HG02678 (cell line): ENCODE measurements around the gene ANO10.
"Not testable (repeated sequence)": the region's sequence is repeated elsewhere in the genome, so short reads cannot be mapped to it uniquely, and the experiment has no call there.

Source experiments
- ATAC-seq: cut with Tn5 transposase; IDR thresholded peaks from one replicate; pipeline ENCODE4 v1.9.1; 2021; ENCODE audit warnings: mild to moderate bottlenecking, moderate library complexity; ENCODE audit not compliant: unreplicated experiment

Gene ANO10, protein sequence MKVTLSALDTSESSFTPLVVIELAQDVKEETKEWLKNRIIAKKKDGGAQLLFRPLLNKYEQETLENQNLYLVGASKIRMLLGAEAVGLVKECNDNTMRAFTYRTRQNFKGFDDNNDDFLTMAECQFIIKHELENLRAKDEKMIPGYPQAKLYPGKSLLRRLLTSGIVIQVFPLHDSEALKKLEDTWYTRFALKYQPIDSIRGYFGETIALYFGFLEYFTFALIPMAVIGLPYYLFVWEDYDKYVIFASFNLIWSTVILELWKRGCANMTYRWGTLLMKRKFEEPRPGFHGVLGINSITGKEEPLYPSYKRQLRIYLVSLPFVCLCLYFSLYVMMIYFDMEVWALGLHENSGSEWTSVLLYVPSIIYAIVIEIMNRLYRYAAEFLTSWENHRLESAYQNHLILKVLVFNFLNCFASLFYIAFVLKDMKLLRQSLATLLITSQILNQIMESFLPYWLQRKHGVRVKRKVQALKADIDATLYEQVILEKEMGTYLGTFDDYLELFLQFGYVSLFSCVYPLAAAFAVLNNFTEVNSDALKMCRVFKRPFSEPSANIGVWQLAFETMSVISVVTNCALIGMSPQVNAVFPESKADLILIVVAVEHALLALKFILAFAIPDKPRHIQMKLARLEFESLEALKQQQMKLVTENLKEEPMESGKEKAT

GRCh38 chr3:43621656-43622432 is at the start of gene ANO10:
ANO10 (minus strand) TSS chr3:43622011; CDS start chr3:43605852, 16,159 bp downstream.
- ATAC-seq, result peak; percentile 95

GRCh38 chr3:43670635-43671522 is 49.1 kb upstream of the ANO10 start:
- ATAC-seq, result no peak

DNA sequence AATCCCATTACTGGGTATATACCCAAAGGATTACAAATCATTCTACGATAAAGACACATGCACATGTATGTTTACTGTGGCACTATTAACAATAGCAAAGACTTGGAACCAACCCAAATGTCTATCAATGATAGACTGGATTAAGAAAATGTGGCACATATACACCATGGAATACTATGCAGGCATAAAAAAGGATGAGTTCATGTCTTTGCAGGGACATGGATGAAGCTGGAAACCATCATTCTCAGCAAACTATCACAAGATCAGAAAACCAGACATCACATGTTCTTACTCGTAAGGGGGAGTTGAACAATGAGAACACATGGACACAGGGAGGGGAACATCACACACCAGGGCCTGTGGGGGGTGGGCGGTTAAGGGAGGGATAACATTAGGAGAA is 43.2 kb upstream of the ANO10 start:
- ATAC-seq, result not testable (repeated sequence)

DNA sequence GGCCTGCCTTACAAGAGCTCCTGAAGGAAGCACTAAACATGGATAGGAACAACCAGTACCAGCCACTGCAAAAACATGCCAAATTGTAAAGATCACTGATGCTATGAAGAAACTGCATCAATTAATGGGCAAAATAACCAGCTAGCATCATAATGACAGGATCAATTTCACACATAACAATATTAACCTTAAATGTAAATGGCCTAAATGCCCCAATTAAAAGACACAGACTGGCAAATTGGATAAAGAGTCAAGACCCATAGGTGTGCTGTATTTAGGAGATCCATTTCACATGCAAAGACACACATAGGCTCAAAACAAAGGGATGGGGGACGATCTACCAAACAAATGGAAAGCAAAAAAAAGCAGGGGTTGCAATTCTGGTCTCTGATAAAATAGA is 39.6 kb upstream of the ANO10 start:
- not testable (repeated sequence) for ATAC-seq

DNA sequence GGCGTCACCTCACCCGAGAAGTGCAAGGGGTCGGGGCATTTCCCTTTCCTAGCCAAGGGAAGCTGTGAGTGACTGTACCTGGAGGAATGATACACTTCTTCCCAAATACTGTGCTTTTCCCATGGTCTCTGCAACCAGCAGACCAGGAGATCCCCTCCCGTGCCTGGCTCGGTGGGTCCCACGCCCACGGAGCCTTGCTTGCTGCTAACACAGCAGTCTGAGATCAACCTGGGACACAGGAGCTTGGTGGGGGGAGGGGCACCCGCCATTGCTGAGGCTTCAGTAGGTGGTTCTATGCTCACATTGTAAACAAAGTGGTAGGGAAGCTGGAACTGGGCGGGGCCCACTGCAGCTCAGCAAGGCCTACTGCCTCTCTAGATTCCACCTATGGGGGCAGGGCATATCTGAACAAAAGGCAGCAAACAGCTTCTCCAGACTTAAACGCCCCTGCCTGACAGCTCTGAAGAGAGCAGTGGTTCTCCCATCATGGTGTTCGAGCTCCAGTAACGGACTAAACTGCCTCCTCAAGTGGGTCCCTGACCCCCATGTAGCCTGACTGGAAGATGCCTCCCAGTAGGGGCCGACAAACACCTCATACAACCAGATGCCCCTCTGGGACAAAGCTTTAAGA is 37.6 kb upstream of the ANO10 start:
- no peak for ATAC-seq

- ATAC-seq, result not testable (repeated sequence)
Measured at GRCh38 chr3:43656390-43656789, 34.6 kb upstream of the ANO10 start.

DNA sequence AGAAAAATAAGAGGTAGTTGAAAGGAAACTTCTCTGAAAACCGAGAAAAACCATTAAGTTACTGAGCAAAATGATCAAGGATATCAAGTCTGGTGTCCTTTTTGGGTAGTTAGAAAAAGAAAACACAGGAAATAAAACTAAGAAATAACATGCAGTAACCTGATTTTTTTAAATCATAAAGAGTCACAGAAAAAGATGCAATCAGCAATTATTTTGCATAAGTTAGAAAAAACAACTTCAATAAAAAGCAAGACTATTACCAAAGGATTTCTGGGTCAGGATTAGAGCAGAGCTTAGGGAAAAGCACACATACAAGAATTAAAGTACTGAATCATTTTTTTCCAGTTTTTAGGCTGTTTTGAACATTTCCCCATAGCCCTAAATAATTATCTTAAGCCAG is 28.5 kb upstream of the ANO10 start:
- ATAC-seq, result no peak

DNA sequence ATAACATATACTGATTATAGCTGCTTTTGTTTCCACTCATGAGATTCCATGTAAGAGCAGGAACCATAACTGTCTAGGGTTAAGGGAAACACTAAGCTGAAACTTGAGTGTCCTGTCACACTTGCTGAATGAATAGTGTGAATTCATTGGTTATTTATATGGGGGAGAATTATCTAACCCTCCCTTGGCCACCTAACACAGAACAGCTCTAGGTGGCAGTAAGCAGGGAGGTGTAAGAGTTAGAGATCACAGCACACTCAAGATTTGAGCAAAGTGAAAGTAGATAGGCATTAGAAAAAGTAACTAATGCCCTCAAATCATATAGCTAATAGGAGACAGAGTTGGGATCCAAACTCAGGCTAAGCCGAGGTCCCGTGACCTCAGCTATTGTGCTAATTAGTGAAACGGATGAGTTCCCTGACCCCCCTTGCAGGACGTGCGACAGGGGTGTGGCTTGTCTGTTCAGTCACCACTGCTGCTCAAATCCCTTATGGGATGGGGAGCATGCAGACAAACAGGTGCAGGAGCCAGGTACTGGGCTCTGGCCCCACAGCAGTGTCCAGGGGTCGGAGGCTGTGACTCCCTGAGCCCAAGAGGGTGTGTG is 27.7 kb upstream of the ANO10 start:
- peak; percentile 48 for ATAC-seq

DNA sequence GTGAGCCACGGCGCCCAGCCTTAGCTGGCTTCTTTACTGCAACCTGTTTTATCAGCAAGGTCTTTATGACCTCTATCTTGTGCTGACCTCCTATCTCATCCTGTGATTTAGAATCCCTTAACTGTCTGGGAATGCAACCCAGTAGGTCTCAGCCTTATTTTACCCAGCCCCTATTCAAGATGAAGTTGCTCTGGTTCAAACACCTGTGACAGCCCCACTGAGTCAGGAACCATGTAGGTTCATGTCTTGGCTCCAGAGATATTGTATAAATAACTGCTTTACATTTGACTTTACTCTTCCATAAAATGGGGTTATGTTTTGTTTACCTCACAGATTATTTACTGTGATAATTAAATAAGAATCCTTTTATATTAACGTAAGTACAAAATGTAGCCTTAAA is 27.1 kb upstream of the ANO10 start:
- no peak for ATAC-seq

GRCh38 chr3:43647331-43648166 is 25.7 kb upstream of the ANO10 start:
- no peak for ATAC-seq

DNA sequence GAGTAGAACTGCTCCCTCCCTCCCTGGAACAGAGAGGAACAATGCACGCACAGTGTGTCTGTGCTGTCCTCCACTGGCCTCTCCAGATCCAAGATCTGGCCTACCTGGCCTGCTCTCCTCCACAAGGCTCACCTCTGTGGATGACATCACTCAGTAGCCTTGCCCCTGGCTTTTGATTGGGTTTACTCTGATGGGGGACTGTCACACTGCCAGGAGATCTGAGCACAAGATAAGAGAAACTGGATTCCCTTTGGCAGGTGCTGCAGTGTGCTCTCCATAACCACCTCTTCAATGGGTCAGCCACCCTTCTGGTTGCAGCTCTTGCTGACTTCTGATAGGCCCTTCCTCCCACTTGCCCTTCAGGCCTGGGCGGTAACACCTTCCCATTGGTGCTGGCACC is 22.6 kb upstream of the ANO10 start:
- no peak for ATAC-seq

DNA sequence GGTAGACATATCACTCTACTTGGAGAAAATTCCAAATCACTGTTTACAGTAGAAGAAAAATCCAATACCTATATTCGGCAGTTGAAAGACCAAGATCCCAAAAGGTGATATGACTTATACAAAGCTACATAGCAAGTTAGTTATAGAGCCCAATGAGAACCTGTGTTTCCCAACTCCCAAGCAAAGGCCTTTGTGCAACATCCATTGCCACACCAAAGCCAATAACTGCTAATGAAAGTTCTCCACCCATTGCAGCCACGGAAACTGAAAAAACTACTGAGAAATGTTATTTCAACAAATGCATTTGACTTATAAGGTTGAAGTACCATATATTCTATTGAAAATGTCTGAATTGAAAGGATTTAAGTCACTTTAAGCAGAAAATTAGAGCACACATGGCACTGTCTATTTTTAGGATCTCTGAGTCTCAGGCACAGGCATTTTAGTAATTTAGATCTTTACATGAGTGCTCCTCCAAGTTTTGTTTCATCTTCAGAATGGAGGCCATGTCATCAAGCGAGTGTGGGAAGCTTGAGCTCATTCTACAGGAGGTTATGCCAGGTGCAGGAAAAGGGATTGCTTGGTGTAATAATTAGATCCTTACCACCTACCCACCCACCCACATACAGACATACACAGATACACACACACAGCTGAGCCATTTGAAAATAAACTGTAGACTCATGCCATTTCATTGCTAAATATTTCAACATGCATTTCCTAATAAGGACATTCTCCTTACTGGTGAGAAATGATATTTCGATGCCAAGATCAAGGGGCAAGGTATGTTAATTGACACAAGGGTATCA is 19.7 kb upstream of the ANO10 start:
- no peak for ATAC-seq

GRCh38 chr3:43640681-43641080 is 18.9 kb upstream of the ANO10 start:
- no peak for ATAC-seq

- peak; percentile 66 for ATAC-seq
Measured at GRCh38 chr3:43638594-43639447, 17.0 kb upstream of the ANO10 start.

DNA sequence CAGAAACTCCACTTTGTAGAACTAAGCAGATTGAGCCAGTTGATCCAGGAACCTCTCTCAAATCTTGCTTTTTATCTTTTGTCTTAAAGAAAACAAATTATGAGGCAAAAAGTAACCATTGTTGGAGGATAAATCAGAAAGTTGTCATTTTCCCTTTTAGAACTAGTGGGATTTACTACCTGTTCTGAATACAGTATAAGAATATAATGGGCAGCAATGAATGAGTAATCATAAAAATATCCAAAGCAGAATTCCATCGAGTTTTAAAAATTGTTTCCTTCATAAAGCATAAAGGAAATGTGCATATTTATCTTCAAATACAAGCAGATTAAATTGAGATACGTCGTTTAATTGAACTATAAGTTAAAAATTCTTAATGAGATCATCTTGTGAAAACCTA is 15.9 kb upstream of the ANO10 start:
- ATAC-seq, result no peak

DNA sequence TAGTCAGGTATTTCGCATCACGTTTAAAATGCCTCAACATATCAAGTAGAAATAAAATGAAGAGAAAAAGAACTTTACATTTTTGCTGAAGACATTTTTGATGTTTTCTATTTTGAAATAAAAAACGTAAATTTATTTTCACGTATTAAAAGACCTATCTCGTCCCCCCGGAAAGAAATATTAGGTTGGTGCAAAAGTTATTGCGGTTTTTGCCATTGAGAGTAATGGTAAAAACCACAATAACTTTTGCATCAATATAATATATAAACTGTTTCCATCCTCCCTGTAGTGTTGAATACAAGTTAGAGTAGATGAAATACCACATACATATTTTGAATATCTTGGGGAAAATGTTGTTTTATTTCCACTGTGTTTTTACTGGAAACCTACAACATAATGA is 11.2 kb upstream of the ANO10 start:
- no peak for ATAC-seq

DNA sequence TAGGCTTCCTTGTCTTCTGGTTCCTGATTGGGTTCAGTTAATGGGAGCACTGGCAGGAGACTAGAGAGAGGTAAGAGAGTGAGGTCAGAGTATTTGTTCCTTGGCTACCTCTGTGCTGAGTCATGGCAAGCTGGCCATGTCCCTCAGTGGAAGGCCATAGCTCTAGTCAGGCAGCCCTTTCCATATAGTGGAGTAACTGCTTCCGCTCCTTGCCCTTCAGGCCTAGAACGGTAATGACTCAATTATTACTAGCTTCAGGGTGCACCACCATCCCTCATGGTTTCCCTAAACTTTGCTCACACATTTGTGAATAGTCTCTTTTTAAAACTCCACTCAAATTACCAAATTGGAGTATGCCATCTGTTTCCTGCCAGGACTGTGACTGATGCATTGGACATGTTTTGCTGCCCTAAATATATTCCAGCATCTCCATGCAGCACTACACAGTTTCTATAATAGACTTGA is 10.5 kb upstream of the ANO10 start:
- ATAC-seq, result no peak
